ENCODE measurements around the gene WASF3. TPM values are rescaled to one million over a fixed set of nuclear protein-coding genes. Genes with fewer than 3 reads are reported as not detected.

Gene WASF3
- total RNA-seq, 4 donors from 2014 or later: 5.7 to 11.4 (median 7.2) TPM

DNA sequence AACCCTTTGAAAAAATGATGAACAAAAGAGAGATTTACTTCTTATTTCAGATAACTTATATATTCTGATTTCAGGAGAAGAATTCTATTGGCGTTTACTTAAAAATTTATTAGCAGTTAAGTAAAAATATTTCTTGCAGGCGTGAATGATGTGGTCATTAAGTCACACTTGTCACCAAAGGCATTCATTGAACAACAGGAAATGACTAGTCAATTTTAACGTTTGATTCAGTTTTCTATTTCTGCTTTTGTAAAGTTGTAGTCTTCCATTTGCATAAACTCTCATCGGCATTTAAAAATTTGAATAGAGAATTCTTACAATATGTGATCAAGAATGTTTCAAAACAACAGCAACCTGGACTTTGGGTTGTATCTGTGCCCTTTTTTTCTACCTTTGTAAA lies 119.7 kb downstream of the WASF3 start:
- H3K4me1 ChIP-seq: no peaks in the 10 kb centered on the region

DNA sequence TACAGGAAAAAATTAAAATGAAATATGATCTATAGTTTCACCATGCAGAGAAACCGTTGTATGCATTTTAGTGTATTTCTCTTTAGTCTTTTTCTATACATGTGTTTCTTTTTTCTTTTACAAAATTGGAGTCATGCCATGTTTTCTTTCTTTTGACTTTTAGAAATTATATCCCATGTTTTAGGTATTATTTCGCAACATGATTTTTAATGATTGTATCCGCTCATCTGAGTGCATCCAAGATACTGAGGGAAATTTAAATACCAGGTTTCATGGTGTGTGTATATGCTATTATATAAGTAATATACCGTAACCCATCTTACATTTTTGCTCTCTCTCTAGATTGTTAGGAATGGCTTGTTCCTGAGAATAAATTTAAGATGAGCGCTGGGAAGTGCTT lies 120.8 kb downstream of the WASF3 start:
- no peak overlapping the region for H3K27ac ChIP-seq
- TF ChIP-seq POLR2A (IDR thresholded peaks at IDR 0.05) (no peak), EP300 (IDR thresholded peaks at IDR 0.05) (no peak), POLR2AphosphoS5 (IDR thresholded peaks at IDR 0.05) (no peak)
- TF ChIP-seq, protein P1, sequence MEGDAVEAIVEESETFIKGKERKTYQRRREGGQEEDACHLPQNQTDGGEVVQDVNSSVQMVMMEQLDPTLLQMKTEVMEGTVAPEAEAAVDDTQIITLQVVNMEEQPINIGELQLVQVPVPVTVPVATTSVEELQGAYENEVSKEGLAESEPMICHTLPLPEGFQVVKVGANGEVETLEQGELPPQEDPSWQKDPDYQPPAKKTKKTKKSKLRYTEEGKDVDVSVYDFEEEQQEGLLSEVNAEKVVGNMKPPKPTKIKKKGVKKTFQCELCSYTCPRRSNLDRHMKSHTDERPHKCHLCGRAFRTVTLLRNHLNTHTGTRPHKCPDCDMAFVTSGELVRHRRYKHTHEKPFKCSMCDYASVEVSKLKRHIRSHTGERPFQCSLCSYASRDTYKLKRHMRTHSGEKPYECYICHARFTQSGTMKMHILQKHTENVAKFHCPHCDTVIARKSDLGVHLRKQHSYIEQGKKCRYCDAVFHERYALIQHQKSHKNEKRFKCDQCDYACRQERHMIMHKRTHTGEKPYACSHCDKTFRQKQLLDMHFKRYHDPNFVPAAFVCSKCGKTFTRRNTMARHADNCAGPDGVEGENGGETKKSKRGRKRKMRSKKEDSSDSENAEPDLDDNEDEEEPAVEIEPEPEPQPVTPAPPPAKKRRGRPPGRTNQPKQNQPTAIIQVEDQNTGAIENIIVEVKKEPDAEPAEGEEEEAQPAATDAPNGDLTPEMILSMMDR (IDR thresholded peaks at IDR 0.05): no peak
- no peak for DNase-seq (ENCODE audit: low spot score in 2 of 2)
- WGBS: 89% methylated on average over 5 of the region's 5 CpGs
- H3K27me3 ChIP-seq: no peaks in the 10 kb centered on the region
- no peaks in the 10 kb centered on the region for H3K4me1 ChIP-seq
- H3K36me3 ChIP-seq: peaks cover 26% of the 10 kb centered on the region
- H3K9me3 ChIP-seq: no peaks in the 10 kb centered on the region
- no peak overlapping the region for H3K4me3 ChIP-seq

More for the DNA sequence above, 119.7 kb downstream of the WASF3 start:
- TF ChIP-seq POLR2A (IDR thresholded peaks at IDR 0.05): no peak
- TF ChIP-seq, protein P1 (IDR thresholded peaks at IDR 0.05): no peak
- TF ChIP-seq EP300 (IDR thresholded peaks at IDR 0.05): no peak
- no peak for TF ChIP-seq POLR2AphosphoS5 (IDR thresholded peaks at IDR 0.05)
- Histone ChIP-seq H3K27me3 (no peaks in the 10 kb centered on the region), H3K4me3 (no peak overlapping the region), H3K36me3 (peaks cover 19% of the 10 kb centered on the region), H3K9me3 (no peaks in the 10 kb centered on the region), H3K27ac (no peak overlapping the region)
- 74% methylated on average over 4 of the region's 4 CpGs for WGBS
- no peak for DNase-seq (ENCODE audit: low spot score in 2 of 2)

DNA sequence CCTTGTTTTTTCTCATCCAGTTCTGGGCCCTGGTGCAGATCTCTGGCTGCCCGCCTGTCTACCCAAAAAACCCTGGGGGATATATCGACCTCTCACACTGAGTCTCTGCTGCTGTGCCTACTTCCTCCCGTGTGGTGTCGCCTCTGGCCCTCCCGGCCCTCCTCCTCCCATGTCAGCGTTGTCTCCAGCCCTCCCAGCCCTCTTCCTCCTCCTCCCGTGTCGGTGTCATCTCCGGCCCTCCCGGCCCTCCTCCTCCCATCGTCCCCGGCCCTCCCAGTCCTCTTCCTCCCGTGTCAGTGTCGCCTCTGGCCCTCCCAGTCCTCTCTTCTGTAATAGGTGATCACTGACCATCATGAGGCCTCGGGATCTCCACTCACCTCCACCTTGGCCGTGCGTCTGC lies 121.3 kb downstream of the WASF3 start:
- 83% methylated on average over 17 of the region's 17 CpGs for WGBS
- TF ChIP-seq EP300 (IDR thresholded peaks at IDR 0.05) (no peak), POLR2AphosphoS5 (IDR thresholded peaks at IDR 0.05) (no peak), POLR2A (IDR thresholded peaks at IDR 0.05) (no peak)
- TF ChIP-seq, protein P1 (IDR thresholded peaks at IDR 0.05): no peak
- H3K27ac ChIP-seq: no peak overlapping the region
- H3K9me3 ChIP-seq: no peaks in the 10 kb centered on the region
- peaks cover 28% of the 10 kb centered on the region for H3K36me3 ChIP-seq
- no peak overlapping the region for H3K4me3 ChIP-seq
- no peak for DNase-seq (ENCODE audit: low spot score in 2 of 2)
- H3K4me1 ChIP-seq: no peaks in the 10 kb centered on the region
- H3K27me3 ChIP-seq: no peaks in the 10 kb centered on the region

DNA sequence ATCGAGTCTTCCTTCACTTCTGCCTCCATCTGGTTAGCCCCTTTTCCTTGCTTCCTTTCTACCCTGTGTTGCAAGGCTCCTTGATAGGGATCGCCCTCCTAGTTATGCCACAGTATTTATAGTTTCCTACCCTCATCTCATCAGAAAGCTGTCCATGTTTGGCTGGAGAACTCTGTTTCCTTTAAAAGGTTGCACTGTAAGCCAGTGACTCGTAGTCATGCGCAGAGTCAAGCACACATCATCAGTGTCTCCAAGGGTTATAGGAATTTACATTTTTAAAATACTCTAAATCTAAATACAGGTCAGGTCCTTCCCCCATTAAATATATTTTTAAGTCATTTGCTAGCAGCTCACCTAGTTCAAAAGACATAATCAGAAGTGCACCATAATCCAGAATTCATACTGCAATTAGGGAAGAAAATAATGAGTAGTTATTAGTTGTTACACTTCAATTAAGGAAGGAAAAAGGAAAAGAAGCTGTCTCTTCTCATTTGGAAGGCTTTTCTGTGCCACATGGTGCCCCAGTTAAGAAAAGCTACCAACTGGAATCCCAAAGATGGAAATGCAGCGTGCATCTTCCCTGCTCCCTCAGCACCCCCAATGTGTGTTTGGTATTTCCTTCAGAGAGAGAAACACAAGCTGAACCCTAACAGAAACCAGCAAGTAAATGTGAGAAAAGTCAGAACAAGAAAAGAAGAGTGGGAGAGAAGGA lies 122.1 kb downstream of the WASF3 start:
- H3K36me3 ChIP-seq: peaks cover 30% of the 10 kb centered on the region
- no peak for DNase-seq (ENCODE audit: low spot score in 2 of 2)
- no peaks in the 10 kb centered on the region for H3K27me3 ChIP-seq
- no peaks in the 10 kb centered on the region for H3K9me3 ChIP-seq
- TF ChIP-seq EP300 (IDR thresholded peaks at IDR 0.05) (no peak), POLR2A (IDR thresholded peaks at IDR 0.05) (no peak), POLR2AphosphoS5 (IDR thresholded peaks at IDR 0.05) (no peak)
- TF ChIP-seq, protein P1 (IDR thresholded peaks at IDR 0.05): no peak
- no peaks in the 10 kb centered on the region for H3K4me1 ChIP-seq
- no peak overlapping the region for H3K27ac ChIP-seq
- 90% methylated on average over 5 of the region's 5 CpGs for WGBS
- no peak overlapping the region for H3K4me3 ChIP-seq

DNA sequence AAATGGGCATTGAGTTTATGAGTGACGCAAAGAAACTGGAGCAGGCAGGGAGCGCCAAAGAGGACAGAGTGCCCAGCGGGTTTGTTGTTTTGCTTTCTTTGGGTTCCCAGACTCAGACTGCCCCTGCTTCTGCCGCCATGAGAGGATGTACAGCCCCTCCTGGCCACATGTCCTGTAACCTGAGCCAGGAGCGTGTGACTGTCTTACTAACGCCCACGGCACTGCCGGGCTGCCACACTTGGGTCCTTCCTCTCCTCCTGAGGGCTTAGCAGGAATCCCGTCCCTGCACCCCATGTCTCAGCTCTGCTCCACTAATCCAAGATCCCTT lies 122.6 kb downstream of the WASF3 start:
- H3K36me3 ChIP-seq: peaks cover 30% of the 10 kb centered on the region
- no peaks in the 10 kb centered on the region for H3K9me3 ChIP-seq
- 77% methylated on average over 9 of the region's 9 CpGs for WGBS
- TF ChIP-seq, protein P1 (IDR thresholded peaks at IDR 0.05): no peak
- TF ChIP-seq EP300 (IDR thresholded peaks at IDR 0.05) (no peak), POLR2AphosphoS5 (IDR thresholded peaks at IDR 0.05) (no peak), POLR2A (IDR thresholded peaks at IDR 0.05) (no peak)
- H3K27me3 ChIP-seq: no peaks in the 10 kb centered on the region
- H3K27ac ChIP-seq: no peak overlapping the region
- H3K4me1 ChIP-seq: no peaks in the 10 kb centered on the region
- no peak overlapping the region for H3K4me3 ChIP-seq
- DNase-seq (ENCODE audit: low spot score in 2 of 2): no peak
